GM19438 (cell line): ENCODE data around the gene SUPT6H.
"Not testable (repeated sequence)": the region's sequence is repeated elsewhere in the genome, so short reads cannot be mapped to it uniquely, and the experiment has no call there.

ENCODE experiments used
- ATAC-seq: cut with Tn5 transposase; IDR thresholded peaks from one replicate; pipeline ENCODE4 v1.9.1; 2021; ENCODE audit warnings: low read depth; ENCODE audit not compliant: unreplicated experiment

SUPT6H gene

GRCh38 chr17:28646039-28646754, 15.8 kb upstream of the SUPT6H start:
- no peak for ATAC-seq

- ATAC-seq: no peak
These were observed 13.3 kb upstream of the SUPT6H start for GRCh38 chr17:28648698-28649097.

GRCh38 chr17:28655160-28655559, 6.8 kb upstream of the SUPT6H start:
- ATAC-seq: no peak

- no peak for ATAC-seq
These were observed 4.2 kb upstream of the SUPT6H start for GRCh38 chr17:28657756-28658155.

- ATAC-seq: not testable (repeated sequence)
These were observed 3.7 kb upstream of the SUPT6H start for GRCh38 chr17:28658342-28658741.

- not testable (repeated sequence) for ATAC-seq
These were observed 3.1 kb upstream of the SUPT6H start for GRCh38 chr17:28658766-28659496.

- ATAC-seq: not testable (repeated sequence)
These were observed 2.5 kb upstream of the SUPT6H start for GRCh38 chr17:28659497-28659881.

- ATAC-seq: no peak
These were observed 473 bp downstream of the SUPT6H start for GRCh38 chr17:28662527-28662829.

- no peak for ATAC-seq
These were observed 1.7 kb downstream of the SUPT6H start for GRCh38 chr17:28663723-28664122.

GRCh38 chr17:28665994-28666393, 4.0 kb downstream of the SUPT6H start:
- no peak for ATAC-seq

GRCh38 chr17:28667870-28668269, 5.9 kb downstream of the SUPT6H start:
- ATAC-seq: no peak

GRCh38 chr17:28669918-28670317, 7.9 kb downstream of the SUPT6H start:
- no peak for ATAC-seq

- ATAC-seq: no peak
These were observed 13.5 kb downstream of the SUPT6H start for GRCh38 chr17:28675490-28675889.

GRCh38 chr17:28675980-28676379, 14.0 kb downstream of the SUPT6H start:
- ATAC-seq: no peak

- ATAC-seq: no peak
These were observed 20.6 kb downstream of the SUPT6H start for GRCh38 chr17:28682655-28683054.

- ATAC-seq: no peak
These were observed 23.0 kb downstream of the SUPT6H start for GRCh38 chr17:28684963-28685362.

GRCh38 chr17:28685366-28685765, 23.4 kb downstream of the SUPT6H start:
- ATAC-seq: no peak

GRCh38 chr17:28686296-28686695, 24.3 kb downstream of the SUPT6H start:
- no peak for ATAC-seq

- ATAC-seq: no peak
These were observed 26.5 kb downstream of the SUPT6H start for GRCh38 chr17:28688481-28688880.

GRCh38 chr17:28689011-28689410, 27.0 kb downstream of the SUPT6H start:
- ATAC-seq: no peak

GRCh38 chr17:28693869-28694268, 31.9 kb downstream of the SUPT6H start:
- ATAC-seq: no peak

GRCh38 chr17:28698253-28698941, 36.4 kb downstream of the SUPT6H start:
- ATAC-seq: no peak
